ENCODE data around the gene CNOT2.

DNA sequence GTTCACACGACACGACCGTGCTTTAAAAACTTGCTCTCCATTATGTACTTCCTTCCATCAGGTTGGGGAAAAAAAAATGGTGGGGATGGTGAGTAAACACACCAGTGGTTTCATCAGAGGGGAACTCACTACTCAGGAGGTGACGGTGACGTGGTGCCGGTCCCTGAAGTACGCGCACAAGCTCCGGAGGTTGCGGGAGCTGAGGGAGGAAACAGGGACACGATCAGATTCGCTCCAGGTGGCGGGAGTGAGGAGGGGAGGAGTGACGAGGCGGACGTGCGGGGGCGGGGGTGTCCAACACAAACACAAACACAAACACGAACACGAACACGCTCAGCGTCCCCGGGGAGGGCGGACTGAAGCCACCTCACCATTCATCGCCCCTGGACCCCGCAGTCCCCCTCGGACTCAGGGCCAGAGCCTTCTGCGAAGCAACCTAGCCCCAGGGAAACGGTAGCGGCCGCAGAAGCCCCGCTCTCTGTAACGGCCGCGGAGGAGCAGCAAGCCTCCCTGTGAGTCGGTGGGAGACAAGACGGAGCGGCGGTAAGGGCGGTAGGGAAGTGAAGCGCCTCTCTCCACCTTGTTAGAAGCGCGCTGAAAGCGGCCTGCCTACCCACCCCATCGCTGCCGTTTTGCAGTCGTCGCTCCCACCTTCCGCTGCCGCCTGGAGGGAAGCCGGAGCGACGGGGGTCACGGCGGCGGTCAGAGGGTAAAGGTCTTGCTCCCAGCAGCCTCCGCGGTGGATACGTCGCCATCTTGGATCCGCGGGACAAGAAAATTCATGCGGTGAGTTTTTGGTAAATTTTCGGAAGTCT, at the start of gene CNOT2:
- TF ChIP-seq REST (IDR thresholded peaks at IDR 0.05; ENCODE audit: insufficient read depth in 1 of 2, low read depth in 2 of 2, low read length in 2 of 2), result 0 out of 4 replicates have a peak, but pooled peaks of 1 of the 2 experiments have one; percentile 7
- TF ChIP-seq POLR2AphosphoS5 (IDR thresholded peaks at IDR 0.05; ENCODE audit: low read depth, low read length), result peak; percentile 76
- no peak; the same call in 1 of the 2 replicates for TF ChIP-seq TAF1 (IDR thresholded peaks at IDR 0.05; ENCODE audit: borderline replicate concordance, insufficient read depth, low read length)
